HG03095 (cell line): ENCODE measurements around the gene IER3.

Source experiments
- ATAC-seq: cut with Tn5 transposase; IDR thresholded peaks from one replicate; pipeline ENCODE4 v1.9.1; 2021; ENCODE audit warnings: moderate library complexity; ENCODE audit not compliant: unreplicated experiment

The IER3 gene

GRCh38 chr6:30709101-30709868 lies 35.1 kb downstream of the IER3 start:
- no peak for ATAC-seq

GRCh38 chr6:30707281-30707850 lies 37.0 kb downstream of the IER3 start:
- ATAC-seq = no peak

- ATAC-seq = no peak
Measured at GRCh38 chr6:30705620-30706019, 38.7 kb downstream of the IER3 start.

GRCh38 chr6:30703821-30704220 lies 40.5 kb downstream of the IER3 start:
- no peak for ATAC-seq

GRCh38 chr6:30703011-30703410 lies 41.3 kb downstream of the IER3 start:
- ATAC-seq = no peak

GRCh38 chr6:30700340-30700739 lies 44.0 kb downstream of the IER3 start:
- no peak for ATAC-seq

GRCh38 chr6:30696432-30696831 lies 47.9 kb downstream of the IER3 start:
- no peak for ATAC-seq
